ENCODE measurements around the gene SHLD1.

The SHLD1 gene

GRCh38 chr20:5809495-5809894, 59.3 kb downstream of the SHLD1 start:
- TF ChIP-seq, protein P1, sequence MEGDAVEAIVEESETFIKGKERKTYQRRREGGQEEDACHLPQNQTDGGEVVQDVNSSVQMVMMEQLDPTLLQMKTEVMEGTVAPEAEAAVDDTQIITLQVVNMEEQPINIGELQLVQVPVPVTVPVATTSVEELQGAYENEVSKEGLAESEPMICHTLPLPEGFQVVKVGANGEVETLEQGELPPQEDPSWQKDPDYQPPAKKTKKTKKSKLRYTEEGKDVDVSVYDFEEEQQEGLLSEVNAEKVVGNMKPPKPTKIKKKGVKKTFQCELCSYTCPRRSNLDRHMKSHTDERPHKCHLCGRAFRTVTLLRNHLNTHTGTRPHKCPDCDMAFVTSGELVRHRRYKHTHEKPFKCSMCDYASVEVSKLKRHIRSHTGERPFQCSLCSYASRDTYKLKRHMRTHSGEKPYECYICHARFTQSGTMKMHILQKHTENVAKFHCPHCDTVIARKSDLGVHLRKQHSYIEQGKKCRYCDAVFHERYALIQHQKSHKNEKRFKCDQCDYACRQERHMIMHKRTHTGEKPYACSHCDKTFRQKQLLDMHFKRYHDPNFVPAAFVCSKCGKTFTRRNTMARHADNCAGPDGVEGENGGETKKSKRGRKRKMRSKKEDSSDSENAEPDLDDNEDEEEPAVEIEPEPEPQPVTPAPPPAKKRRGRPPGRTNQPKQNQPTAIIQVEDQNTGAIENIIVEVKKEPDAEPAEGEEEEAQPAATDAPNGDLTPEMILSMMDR (IDR thresholded peaks at IDR 0.05; ENCODE audit: control extremely low read depth, extremely low read depth, low read depth, missing control alignments): no peak
- ChIA-PET POLR2A (no interaction called here), CTCF (interaction anchor here (2.1 to 3.9 kb wide), 2 partner anchors 13 to 21 kb away, joined by 10 to 15 read pairs; no protein-coding TSS in a partner anchor)
- no peak for DNase-seq (ENCODE audit: extremely low spot score)

GRCh38 chr20:5810800-5811422, 60.7 kb downstream of the SHLD1 start:
- no peak for DNase-seq (ENCODE audit: extremely low spot score)
- ChIA-PET POLR2A (no interaction called here), CTCF (no interaction called here)
- TF ChIP-seq, protein P1 (IDR thresholded peaks at IDR 0.05; ENCODE audit: control extremely low read depth, extremely low read depth, low read depth, missing control alignments): no peak

DNA sequence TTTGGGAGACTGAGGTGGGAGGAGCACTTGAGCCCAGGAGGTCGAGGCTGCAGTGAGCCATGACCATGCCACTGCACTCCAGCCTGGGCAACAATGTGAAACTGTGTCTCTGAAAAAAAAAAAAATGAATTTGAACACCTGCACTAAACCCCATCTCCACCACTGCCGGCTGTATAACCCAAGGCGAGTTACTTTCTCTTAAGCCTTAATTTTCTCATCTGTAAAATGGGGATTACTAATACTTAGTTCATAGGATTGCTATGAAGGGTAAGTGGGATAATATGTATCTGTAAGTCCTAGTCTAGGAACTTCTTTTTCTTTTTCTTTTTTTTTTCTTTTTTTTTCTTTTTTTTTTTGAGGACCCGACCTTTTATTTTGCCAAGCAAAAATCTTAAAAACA, 61.5 kb downstream of the SHLD1 start:
- CTCF ChIA-PET: no interaction called here
- POLR2A ChIA-PET: no interaction called here
- TF ChIP-seq, protein P1 (IDR thresholded peaks at IDR 0.05; ENCODE audit: control extremely low read depth, extremely low read depth, low read depth, missing control alignments): no peak
- no peak for DNase-seq (ENCODE audit: extremely low spot score)

- POLR2A ChIA-PET: no interaction called here
- no peak for DNase-seq (ENCODE audit: extremely low spot score)
- CTCF ChIA-PET: interaction anchor here (0.7 kb wide), 1 partner anchor 289 kb away, joined by 4 read pairs; no protein-coding TSS in a partner anchor
- TF ChIP-seq, protein P1 (IDR thresholded peaks at IDR 0.05; ENCODE audit: control extremely low read depth, extremely low read depth, low read depth, missing control alignments): no peak
Observed at GRCh38 chr20:5818346-5818681, 68.1 kb downstream of the SHLD1 start.

- TF ChIP-seq, protein P1 (IDR thresholded peaks at IDR 0.05; ENCODE audit: control extremely low read depth, extremely low read depth, low read depth, missing control alignments): no peak
- DNase-seq (ENCODE audit: extremely low spot score): no peak
- CTCF ChIA-PET: interaction anchor here (1.0 to 1.5 kb wide), 4 partner anchors 9 to 33 kb away, joined by 3 to 5 read pairs (median 4); no protein-coding TSS in a partner anchor
- POLR2A ChIA-PET: no interaction called here
Observed at GRCh38 chr20:5820738-5821137, 70.5 kb downstream of the SHLD1 start.

DNA sequence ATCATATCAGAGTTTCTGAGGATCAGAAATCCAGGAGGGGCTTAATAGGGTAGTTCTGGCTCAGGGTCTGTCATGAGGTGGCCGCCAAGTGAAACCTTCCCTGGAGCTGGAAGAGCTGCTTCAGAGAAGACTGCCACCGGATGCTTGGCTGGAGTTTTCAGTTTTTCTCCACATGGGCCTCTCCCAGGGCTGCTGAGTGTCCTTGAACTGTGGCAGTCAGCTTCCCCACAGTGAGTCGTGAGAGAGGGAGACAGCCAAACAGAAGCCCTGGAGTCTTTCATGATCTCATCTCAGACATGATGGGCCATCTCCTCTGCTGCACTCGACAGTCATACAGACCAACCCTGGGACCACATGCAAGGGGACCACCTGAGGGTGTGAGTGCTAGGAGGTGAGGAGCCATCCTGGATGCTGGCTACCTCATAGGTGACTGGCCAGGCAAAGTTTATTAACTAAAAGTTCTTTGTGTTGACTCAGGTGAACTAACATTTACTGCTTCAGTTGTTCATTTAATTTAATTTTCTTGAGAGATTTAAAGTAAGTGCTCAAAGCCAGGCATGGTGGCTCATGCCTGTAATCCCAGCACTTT, 71.5 kb downstream of the SHLD1 start:
- ChIA-PET POLR2A (no interaction called here), CTCF (interaction anchor here (1.1 to 1.3 kb wide), 2 partner anchors 20 to 34 kb away, joined by 3 read pairs; no protein-coding TSS in a partner anchor)
- TF ChIP-seq, protein P1 (IDR thresholded peaks at IDR 0.05; ENCODE audit: control extremely low read depth, extremely low read depth, low read depth, missing control alignments): no peak
- no peak for DNase-seq (ENCODE audit: extremely low spot score)

Measured in GM10248 (cell line).